HepG2 (cell line): Measurements from ENCODE around the gene ING5. TPM values are rescaled to one million over a fixed set of nuclear protein-coding genes. Genes with fewer than 3 reads are reported as not detected.

Experiments used
- ATF1 ChIP-seq: IDR thresholded peaks from 2 replicates; pipeline ENCODE4 v1.6.1; 2016; ENCODE audit warnings: mild to moderate bottlenecking, control low read depth
- EEA1 ChIP-seq: sonication (generic); formaldehyde crosslinking; IDR thresholded peaks from 2 replicates; pipeline ENCODE4 v1.5.1; 2020; ENCODE audit warnings: mild to moderate bottlenecking, missing genetic modification reagents, borderline replicate concordance
- EHMT2 ChIP-seq: fragments of 200-600 bp; sonication (generic); IDR thresholded peaks from 2 replicates; pipeline ENCODE4 v1.7.0; 2017; ENCODE audit warnings: antibody characterized with exemption, low read depth, low read length, borderline replicate concordance
- GABPA ChIP-seq, 2 experiments: IDR thresholded peaks; 2 replicates each; pipeline ENCODE4 v1.6.1; 2011 to 2016; ENCODE audit warnings: low read depth in 2 of 2, low read length in 1 of 2, missing biosample characterization in 1 of 2, missing genetic modification characterization in 1 of 2
- GMEB2 ChIP-seq: IDR thresholded peaks from 2 replicates; pipeline ENCODE4 v1.6.1; 2016; ENCODE audit warnings: missing biosample characterization, missing genetic modification reagents, low read depth
- HNRNPL ChIP-seq: fragments of 200-400 bp; formaldehyde crosslinking; IDR thresholded peaks from 2 replicates; pipeline ENCODE4 v1.6.1; 2017; ENCODE audit warnings: mild to moderate bottlenecking, low read depth, low read length
- IKZF1 ChIP-seq: fragments of 450-650 bp; IDR thresholded peaks from 2 replicates; pipeline ENCODE4 v1.7.1; 2016
- KAT7 ChIP-seq: IDR thresholded peaks from 2 replicates; pipeline ENCODE4 v1.6.1; 2018; ENCODE audit warnings: borderline replicate concordance, missing compliant biosample characterization
- KDM6A ChIP-seq: IDR thresholded peaks from 2 replicates; pipeline ENCODE4 v1.6.1; 2016; ENCODE audit warnings: low read depth
- MAFG ChIP-seq: sonication (generic); formaldehyde crosslinking; IDR thresholded peaks from 2 replicates; pipeline ENCODE4 v1.5.1; 2020; ENCODE audit warnings: mild to moderate bottlenecking, missing genetic modification reagents
- MEF2D ChIP-seq: sonication (generic); formaldehyde crosslinking; IDR thresholded peaks from 2 replicates; pipeline ENCODE4 v1.5.1; 2020; ENCODE audit warnings: mild to moderate bottlenecking, missing genetic modification reagents
- MTF2 ChIP-seq: sonication (generic); formaldehyde crosslinking; IDR thresholded peaks from 2 replicates; pipeline ENCODE4 v1.5.0; 2020; ENCODE audit warnings: missing genetic modification reagents, borderline replicate concordance
- MYNN ChIP-seq: sonication (generic); formaldehyde crosslinking; IDR thresholded peaks from 2 replicates; pipeline ENCODE4 v1.4.0; 2020; ENCODE audit warnings: mild to moderate bottlenecking, low read depth, missing genetic modification reagents
- PITX1 ChIP-seq: sonication (generic); formaldehyde crosslinking; IDR thresholded peaks from 2 replicates; pipeline ENCODE4 v1.5.1; 2020; ENCODE audit warnings: mild to moderate bottlenecking, missing genetic modification reagents
- RBFOX2 ChIP-seq: fragments of 200-400 bp; formaldehyde crosslinking; IDR thresholded peaks from 2 replicates; pipeline ENCODE4 v1.6.1; 2017; ENCODE audit warnings: low read depth, mild to moderate bottlenecking, low read length
- SIN3A ChIP-seq: IDR thresholded peaks from 2 replicates; pipeline ENCODE4 v1.6.1; 2011; ENCODE audit warnings: low read depth, mild to moderate bottlenecking, control low read depth, low read length, borderline replicate concordance
- TRIM22 ChIP-seq: fragments of 450-650 bp; IDR thresholded peaks from 2 replicates; pipeline ENCODE4 v1.6.1; 2017
- XRCC5 ChIP-seq: fragments of 200-400 bp; formaldehyde crosslinking; optimal IDR thresholded peaks from 2 replicates; pipeline ENCODE3; 2017; ENCODE audit warnings: mild to moderate bottlenecking, low read length
- ZBTB7B ChIP-seq: sonication (generic); formaldehyde crosslinking; IDR thresholded peaks from 2 replicates; pipeline ENCODE4 v1.4.0; 2020; ENCODE audit warnings: missing genetic modification reagents
- ZNF101 ChIP-seq: sonication (generic); formaldehyde crosslinking; IDR thresholded peaks from 2 replicates; pipeline ENCODE4 v1.4.0; 2020; ENCODE audit warnings: mild to moderate bottlenecking, low read depth, missing genetic modification reagents, borderline replicate concordance
- ZNF18 ChIP-seq: sonication (generic); formaldehyde crosslinking; IDR thresholded peaks from 2 replicates; pipeline ENCODE4 v1.8.0; 2022; ENCODE audit warnings: mild to moderate bottlenecking, missing genetic modification reagents; ENCODE audit not compliant: insufficient replicate concordance
- ZNF232 ChIP-seq: sonication (generic); formaldehyde crosslinking; IDR thresholded peaks from 2 replicates; pipeline ENCODE4 v1.4.0; 2020; ENCODE audit warnings: missing genetic modification reagents, borderline replicate concordance
- ZNF280B ChIP-seq: sonication (generic); formaldehyde crosslinking; IDR thresholded peaks from 2 replicates; pipeline ENCODE4 v1.5.0; 2020; ENCODE audit warnings: missing genetic modification reagents, mild to moderate bottlenecking, borderline replicate concordance
- ZNF782 ChIP-seq: sonication (generic); formaldehyde crosslinking; IDR thresholded peaks from 2 replicates; pipeline ENCODE4 v1.4.0; 2020; ENCODE audit warnings: missing genetic modification reagents, mild to moderate bottlenecking, borderline replicate concordance
- polyA plus RNA-seq, 8 experiments: library from polyadenylated mRNA; depleted of rRNA in 3 of 8; stranded (reverse) in 7 of 8; unstranded in 1 of 8; fragments of >200 nt; fragmentation: Illumina TruSeq in 4 of 8; extraction: Trizol in 4 of 8; gene quantifications; 2 replicates each; pipeline versions ENCODE4 v1.2.1 to v1.2.3, GENCODE V29; 2011 to 2016; ENCODE audit warnings: low read depth in 4 of 8, missing spikeins in 1 of 8, mixed read lengths in 1 of 8; ENCODE audit not compliant: insufficient read depth in 1 of 8
- total RNA-seq, 5 experiments: library from RNA; depleted of rRNA; stranded (reverse); fragments of >200 nt; fragmentation: Illumina TruSeq; extraction: Trizol; gene quantifications; 2 replicates each; pipeline ENCODE4 v1.2.3, GENCODE V29; 2016; ENCODE audit warnings: low read depth in 1 of 5

ING5 gene
- total and polyA plus RNA-seq, 2 of the 13 experiments (the other 11 are each of a cell fraction or from before 2014, with no cell fraction given), result 61.9 to 71.9 TPM

- TF ChIP-seq ZNF18 (CRISPR knock-in tag), result no peak
- TF ChIP-seq MEF2D (CRISPR knock-in tag), result no peak
- peak; percentile 87; the same call in 1 of the 2 replicates for TF ChIP-seq MTF2
- TF ChIP-seq GMEB2 (CRISPR knock-in tag), result peak; percentile 95
- TF ChIP-seq ZBTB7B, result peak; percentile 40; the same call in 1 of the 2 replicates
- TF ChIP-seq ZNF101 (CRISPR knock-in tag), result no peak
- no peak for TF ChIP-seq KDM6A (CRISPR knock-in tag)
- TF ChIP-seq MAFG, result no peak
- TF ChIP-seq HNRNPL, result 0 out of 2 replicates have a peak, but pooled peaks have one; percentile 17
- no peak for TF ChIP-seq MYNN
- TF ChIP-seq ZNF782 (CRISPR knock-in tag), result 0 out of 2 replicates have a peak, but pooled peaks have one; percentile 17
- no peak for TF ChIP-seq TRIM22
- TF ChIP-seq ZNF280B, result peak; percentile 75
- TF ChIP-seq KAT7 (CRISPR knock-in tag), result peak; percentile 26; the same call in 1 of the 2 replicates
- TF ChIP-seq ATF1 (CRISPR knock-in tag), result peak; percentile 83
- TF ChIP-seq GABPA (IDR thresholded peaks at IDR 0.05; ENCODE audit: low read depth, low read length), result peak; percentile 75
- TF ChIP-seq GABPA (CRISPR knock-in tag; IDR thresholded peaks at IDR 0.05; ENCODE audit: low read depth), result peak; percentile 79
- peak; percentile 77; the same call in 1 of the 2 replicates for TF ChIP-seq SIN3A
- TF ChIP-seq PITX1 (CRISPR knock-in tag), result no peak
- TF ChIP-seq EEA1 (CRISPR knock-in tag), result peak; percentile 34; the same call in 1 of the 2 replicates
- TF ChIP-seq EHMT2, result no peak
- peak; percentile 99 for TF ChIP-seq RBFOX2
- TF ChIP-seq IKZF1, result no peak
- TF ChIP-seq XRCC5, result peak; percentile 59
- TF ChIP-seq ZNF232 (CRISPR knock-in tag), result peak; percentile 7; the same call in 1 of the 2 replicates
Observed at GRCh38 chr2:241686650-241687425, 15.0 kb upstream of the ING5 start, which contains the start of gene DTYMK (continued).
